Gastroesophageal sphincter (tissue), 3 donors: ENCODE data around the gene TAOK3.

Experiments
- CTCF ChIP-seq, 4 experiments: fragments of 200-600 bp in 2 of 4; fragments of 450-650 bp in 2 of 4; sonication (generic) in 1 of 4; IDR thresholded peaks; one replicate each; pipeline ENCODE4 v1.5.1; 2017 to 2019; ENCODE audit warnings: antibody characterized with exemption in 4 of 4, mild to moderate bottlenecking in 2 of 4, moderate library complexity in 2 of 4
- EP300 ChIP-seq: sonication (generic); formaldehyde crosslinking; IDR thresholded peaks from one replicate; pipeline ENCODE4 v1.6.1; 2017; ENCODE audit warnings: antibody characterized with exemption, mild to moderate bottlenecking
- POLR2A ChIP-seq, 2 donors: fragments of 450-650 bp; IDR thresholded peaks; one replicate each; pipeline ENCODE4 v1.6.1; 2017; ENCODE audit warnings: antibody characterized with exemption in 2 of 2, mild to moderate bottlenecking in 2 of 2, moderate library complexity in 1 of 2
- POLR2AphosphoS5 ChIP-seq: sonication (generic); formaldehyde crosslinking; IDR thresholded peaks from one replicate; pipeline ENCODE4 v1.6.1; 2017; ENCODE audit warnings: antibody characterized with exemption

DNA sequence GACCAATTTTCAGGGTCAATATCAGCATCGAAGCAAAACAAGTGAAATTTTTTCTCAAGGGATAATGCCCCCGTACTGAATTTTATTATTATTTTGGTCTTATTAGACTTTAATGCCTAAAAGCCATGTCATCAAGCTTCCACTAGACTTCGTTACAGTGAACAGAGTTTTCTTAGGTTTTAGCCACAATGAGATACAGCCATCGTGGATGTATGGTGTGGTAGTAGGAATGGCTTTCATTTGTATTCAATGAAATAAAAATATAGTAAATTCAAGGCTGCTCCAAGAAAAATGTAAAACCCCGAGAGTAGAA lies 11.7 kb downstream of the TAOK3 start:
- TF ChIP-seq CTCF (IDR thresholded peaks at IDR 0.05) (no peak), POLR2A (IDR thresholded peaks at IDR 0.05) (no peak), POLR2AphosphoS5 (no peak), EP300 (no peak)
